ENCODE results near the gene EPM2A. TPM values are rescaled to one million over a fixed set of nuclear protein-coding genes. Genes with fewer than 3 reads are reported as not detected.
A peak's percentile ranks its signal among the peaks of the same experiment; 100 is the strongest.

Gene EPM2A
- total RNA-seq, 1 experiment from 2014 or later = 6.4 TPM

DNA sequence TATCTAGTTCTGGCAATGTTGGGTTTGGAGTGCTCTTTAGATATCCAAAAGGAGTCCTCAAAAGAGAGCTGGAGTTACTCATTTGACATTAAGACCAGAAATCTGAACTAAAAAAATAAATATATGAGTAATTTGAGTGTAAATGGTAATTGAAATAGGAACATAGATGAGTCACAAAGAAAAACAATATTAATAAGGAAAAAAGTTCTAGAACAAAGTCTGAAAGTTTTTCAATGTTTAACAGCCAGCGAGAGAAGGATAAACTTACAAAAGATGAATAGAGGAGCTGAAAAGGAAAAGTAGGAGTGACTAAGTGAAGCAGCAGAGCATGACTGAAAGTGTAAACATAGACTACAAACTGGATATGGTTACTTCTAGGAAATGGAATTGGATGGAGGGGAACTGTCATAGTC is 46.8 kb downstream of the EPM2A start:
- Histone ChIP-seq H3K4me1 (ENCODE audit: control insufficient read depth in 1 of 2, insufficient read depth in 2 of 2, low read length in 2 of 2) (no peaks in the 10 kb centered on the region), H3K9me3 (ENCODE audit: control insufficient read depth in 1 of 2, insufficient read depth in 1 of 2, low read depth in 1 of 2, low read length in 2 of 2) (no peaks in the 10 kb centered on the region), H3K9me2 (ENCODE audit: insufficient read depth) (no peaks in the 10 kb centered on the region), H3K4me2 (ENCODE audit: low read length) (no peak overlapping the region), H3K4me3 (replicated peaks in 1 of 2; ENCODE audit: low read depth in 1 of 2, low read length in 2 of 2) (no peak overlapping the region), H4K20me1 (ENCODE audit: insufficient read depth) (no peaks in the 10 kb centered on the region), H2AFZ (ENCODE audit: low read depth, low read length, poor library complexity, severe bottlenecking) (no peak overlapping the region), H3K9ac (ENCODE audit: low read length) (no peak overlapping the region), H3K79me2 (ENCODE audit: insufficient read depth, low read length) (no peaks in the 10 kb centered on the region), H3K27me3 (ENCODE audit: insufficient read depth, low read length) (no peaks in the 10 kb centered on the region), H3K27ac (ENCODE audit: low read depth, low read length) (no peak overlapping the region), H3K36me3 (ENCODE audit: control insufficient read depth in 1 of 2, insufficient read depth in 2 of 2, low read length in 2 of 2) (no peaks in the 10 kb centered on the region)
- CTCF ChIA-PET = no interaction called here
- RAD21 ChIA-PET (ENCODE audit: low non-redundant PET in 1 of 2, low total read pairs in 2 of 2, uncharacterized antibody in 2 of 2, unreplicated experiment in 2 of 2) = no interaction called here
- POLR2A ChIA-PET = no interaction called here
- DNase-seq (ENCODE audit: low read depth, low spot score) (no peak), ATAC-seq (no peak)
- TF ChIP-seq FOSL1 (IDR thresholded peaks at IDR 0.05; ENCODE audit: low read depth) (0 out of 2 replicates have a peak, but pooled peaks have one; percentile 23), RAD21 (IDR thresholded peaks at IDR 0.05; ENCODE audit: low read depth) (no peak)
- no TSS peak for BruUV-seq (replicated peaks)
- intact Hi-C loops (cut with micrococcal nuclease) = no loop called here

DNA sequence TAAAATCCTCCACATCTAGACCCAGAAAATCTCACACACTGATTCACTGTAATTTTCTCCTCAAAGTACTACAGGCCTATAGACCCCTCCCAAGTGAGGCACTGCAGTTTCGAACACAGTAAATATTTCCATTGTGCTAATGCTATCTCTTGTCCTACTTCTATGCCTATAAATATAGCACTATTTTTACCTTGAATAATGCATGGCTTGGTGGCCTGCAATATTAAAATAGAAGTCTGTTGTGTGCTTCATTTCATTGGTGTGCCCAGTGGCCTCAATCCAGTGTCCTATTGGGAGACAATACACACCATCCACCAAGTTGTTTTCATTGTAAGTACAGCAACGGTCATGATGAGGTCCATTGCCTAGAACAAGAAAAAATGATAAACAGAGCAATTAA is 49.4 kb downstream of the EPM2A start:
- ChIA-PET POLR2A (no interaction called here), RAD21 (ENCODE audit: low non-redundant PET in 1 of 2, low total read pairs in 2 of 2, uncharacterized antibody in 2 of 2, unreplicated experiment in 2 of 2) (no interaction called here), CTCF (interaction anchor here (1.4 kb wide), 1 partner anchor 18 kb away, joined by 5 read pairs; no protein-coding TSS in a partner anchor)
- no peak overlapping the region for H2AFZ ChIP-seq (ENCODE audit: low read depth, low read length, poor library complexity, severe bottlenecking)
- intact Hi-C loops (cut with micrococcal nuclease) = no loop called here
- no peaks in the 10 kb centered on the region for H3K27me3 ChIP-seq (ENCODE audit: insufficient read depth, low read length)
- TF ChIP-seq, protein P1, sequence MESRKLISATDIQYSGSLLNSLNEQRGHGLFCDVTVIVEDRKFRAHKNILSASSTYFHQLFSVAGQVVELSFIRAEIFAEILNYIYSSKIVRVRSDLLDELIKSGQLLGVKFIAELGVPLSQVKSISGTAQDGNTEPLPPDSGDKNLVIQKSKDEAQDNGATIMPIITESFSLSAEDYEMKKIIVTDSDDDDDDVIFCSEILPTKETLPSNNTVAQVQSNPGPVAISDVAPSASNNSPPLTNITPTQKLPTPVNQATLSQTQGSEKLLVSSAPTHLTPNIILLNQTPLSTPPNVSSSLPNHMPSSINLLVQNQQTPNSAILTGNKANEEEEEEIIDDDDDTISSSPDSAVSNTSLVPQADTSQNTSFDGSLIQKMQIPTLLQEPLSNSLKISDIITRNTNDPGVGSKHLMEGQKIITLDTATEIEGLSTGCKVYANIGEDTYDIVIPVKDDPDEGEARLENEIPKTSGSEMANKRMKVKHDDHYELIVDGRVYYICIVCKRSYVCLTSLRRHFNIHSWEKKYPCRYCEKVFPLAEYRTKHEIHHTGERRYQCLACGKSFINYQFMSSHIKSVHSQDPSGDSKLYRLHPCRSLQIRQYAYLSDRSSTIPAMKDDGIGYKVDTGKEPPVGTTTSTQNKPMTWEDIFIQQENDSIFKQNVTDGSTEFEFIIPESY (IDR thresholded peaks at IDR 0.05; ENCODE audit: extremely low read depth, insufficient replicate concordance, low read length) = no peak
- TF ChIP-seq FOSL1 (IDR thresholded peaks at IDR 0.05; ENCODE audit: low read depth) = no peak
- TF ChIP-seq EZH2phosphoT487 (IDR thresholded peaks at IDR 0.05; ENCODE audit: borderline replicate concordance) = no peak
- TF ChIP-seq SRF (IDR thresholded peaks at IDR 0.05; ENCODE audit: low read depth) = no peak
- TF ChIP-seq CBX3 (IDR thresholded peaks at IDR 0.05; ENCODE audit: low read depth) = no peak
- TF ChIP-seq, protein P2, sequence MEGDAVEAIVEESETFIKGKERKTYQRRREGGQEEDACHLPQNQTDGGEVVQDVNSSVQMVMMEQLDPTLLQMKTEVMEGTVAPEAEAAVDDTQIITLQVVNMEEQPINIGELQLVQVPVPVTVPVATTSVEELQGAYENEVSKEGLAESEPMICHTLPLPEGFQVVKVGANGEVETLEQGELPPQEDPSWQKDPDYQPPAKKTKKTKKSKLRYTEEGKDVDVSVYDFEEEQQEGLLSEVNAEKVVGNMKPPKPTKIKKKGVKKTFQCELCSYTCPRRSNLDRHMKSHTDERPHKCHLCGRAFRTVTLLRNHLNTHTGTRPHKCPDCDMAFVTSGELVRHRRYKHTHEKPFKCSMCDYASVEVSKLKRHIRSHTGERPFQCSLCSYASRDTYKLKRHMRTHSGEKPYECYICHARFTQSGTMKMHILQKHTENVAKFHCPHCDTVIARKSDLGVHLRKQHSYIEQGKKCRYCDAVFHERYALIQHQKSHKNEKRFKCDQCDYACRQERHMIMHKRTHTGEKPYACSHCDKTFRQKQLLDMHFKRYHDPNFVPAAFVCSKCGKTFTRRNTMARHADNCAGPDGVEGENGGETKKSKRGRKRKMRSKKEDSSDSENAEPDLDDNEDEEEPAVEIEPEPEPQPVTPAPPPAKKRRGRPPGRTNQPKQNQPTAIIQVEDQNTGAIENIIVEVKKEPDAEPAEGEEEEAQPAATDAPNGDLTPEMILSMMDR (IDR thresholded peaks at IDR 0.05 in 2 of 3, conservative IDR thresholded peaks at IDR 0.05 in 1 of 3; ENCODE audit: borderline replicate concordance in 1 of 3, insufficient read depth in 1 of 3, low read depth in 2 of 3, low read length in 2 of 3) = no peak
- TF ChIP-seq POLR2AphosphoS5 (IDR thresholded peaks at IDR 0.05; ENCODE audit: low read depth, low read length) = no peak
- TF ChIP-seq CEBPB (IDR thresholded peaks at IDR 0.05; ENCODE audit: low read depth) = no peak
- TF ChIP-seq, protein P3, sequence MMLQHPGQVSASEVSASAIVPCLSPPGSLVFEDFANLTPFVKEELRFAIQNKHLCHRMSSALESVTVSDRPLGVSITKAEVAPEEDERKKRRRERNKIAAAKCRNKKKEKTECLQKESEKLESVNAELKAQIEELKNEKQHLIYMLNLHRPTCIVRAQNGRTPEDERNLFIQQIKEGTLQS (IDR thresholded peaks at IDR 0.05) = no peak
- TF ChIP-seq EGR1 (IDR thresholded peaks at IDR 0.05; ENCODE audit: low read depth) = no peak
- no peak overlapping the region for H3K9ac ChIP-seq (ENCODE audit: low read length)
- ATAC-seq (no peak), DNase-seq (ENCODE audit: low read depth, low spot score) (no peak)
- H3K9me2 ChIP-seq (ENCODE audit: insufficient read depth) = no peaks in the 10 kb centered on the region
- H3K4me2 ChIP-seq (ENCODE audit: low read length) = no peak overlapping the region
- H3K4me3 ChIP-seq (replicated peaks in 1 of 2; ENCODE audit: low read depth in 1 of 2, low read length in 2 of 2) = no peak overlapping the region
- H3K27ac ChIP-seq (ENCODE audit: low read depth, low read length) = no peak overlapping the region
- H3K4me1 ChIP-seq (ENCODE audit: control insufficient read depth in 1 of 2, insufficient read depth in 2 of 2, low read length in 2 of 2) = no peaks in the 10 kb centered on the region
- H3K79me2 ChIP-seq (ENCODE audit: insufficient read depth, low read length) = no peaks in the 10 kb centered on the region
- BruUV-seq (replicated peaks) = no TSS peak
- no peaks in the 10 kb centered on the region for H3K36me3 ChIP-seq (ENCODE audit: control insufficient read depth in 1 of 2, insufficient read depth in 2 of 2, low read length in 2 of 2)
- no peaks in the 10 kb centered on the region for H3K9me3 ChIP-seq (ENCODE audit: control insufficient read depth in 1 of 2, insufficient read depth in 1 of 2, low read depth in 1 of 2, low read length in 2 of 2)
- no peaks in the 10 kb centered on the region for H4K20me1 ChIP-seq (ENCODE audit: insufficient read depth)
